ENCODE results near the gene PXMP4.

- TF ChIP-seq CTCF (optimal IDR thresholded peaks at IDR 0.05 in 1 of 3, IDR thresholded peaks at IDR 0.05 in 1 of 3, conservative IDR thresholded peaks at IDR 0.05 in 1 of 3; ENCODE audit: extremely low read depth in 1 of 3, insufficient read depth in 2 of 3, low read length in 3 of 3), result no peak
- TF ChIP-seq EZH2 (IDR thresholded peaks at IDR 0.05; ENCODE audit: low read length), result no peak
These were observed 34.6 kb downstream of the PXMP4 start for GRCh38 chr20:33685328-33686099.
